Measurements from ENCODE around the gene ANP32B.
"Not testable (repeated sequence)": the region's sequence is repeated elsewhere in the genome, so short reads cannot be mapped to it uniquely, and the experiment has no call there.

The ANP32B gene

GRCh38 chr9:97993000-97993399 lies 9.9 kb downstream of the ANP32B start:
- no peak for DNase-seq (ENCODE audit: low read depth)

DNA sequence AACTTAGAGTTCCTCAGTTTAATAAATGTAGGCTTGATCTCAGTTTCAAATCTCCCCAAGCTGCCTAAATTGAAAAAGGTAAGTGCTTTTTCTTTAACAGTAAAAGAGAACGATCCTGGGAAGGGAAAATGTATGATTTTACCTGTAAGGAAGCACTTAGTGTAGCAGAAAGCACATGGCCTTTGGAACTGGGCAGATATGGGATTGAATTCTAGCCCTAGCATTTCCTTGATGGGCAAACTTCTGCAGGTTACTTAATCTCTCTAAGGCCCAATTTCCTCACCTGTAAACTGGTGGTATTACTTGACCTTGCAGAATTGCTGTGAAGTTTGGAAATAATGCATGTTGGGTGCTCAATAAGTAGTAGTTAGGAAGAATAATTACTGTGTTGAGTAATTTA lies 11.6 kb downstream of the ANP32B start:
- no peak for DNase-seq (ENCODE audit: low read depth)

GRCh38 chr9:97996676-97997075 lies 13.5 kb downstream of the ANP32B start:
- not testable (repeated sequence) for DNase-seq (ENCODE audit: low read depth)

- no peak for DNase-seq (ENCODE audit: low read depth)
These were observed 14.5 kb downstream of the ANP32B start for GRCh38 chr9:97997330-97998276.

DNA sequence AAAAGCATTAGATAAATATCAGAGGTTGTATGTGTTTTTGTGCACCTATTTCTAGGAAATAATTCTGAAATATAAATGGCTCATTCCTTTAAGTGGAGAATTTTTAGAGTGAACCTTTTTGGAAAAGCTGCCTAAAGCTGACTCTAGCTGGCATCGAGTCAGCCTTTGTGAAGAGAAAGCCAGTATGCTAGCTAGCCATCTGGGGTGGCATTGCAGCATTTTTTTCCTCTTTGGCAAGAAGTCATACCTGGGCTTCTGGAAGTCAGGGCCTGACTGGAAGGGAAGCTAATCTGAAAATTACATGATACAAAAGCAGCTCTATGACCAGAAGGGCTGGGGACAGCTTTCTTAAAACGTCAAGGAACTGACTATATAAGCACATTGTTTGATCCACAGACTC lies 19.7 kb downstream of the ANP32B start:
- no peak for DNase-seq (ENCODE audit: low read depth)

GRCh38 chr9:98006127-98006796 lies 23.1 kb downstream of the ANP32B start:
- DNase-seq (ENCODE audit: low read depth): no peak

DNA sequence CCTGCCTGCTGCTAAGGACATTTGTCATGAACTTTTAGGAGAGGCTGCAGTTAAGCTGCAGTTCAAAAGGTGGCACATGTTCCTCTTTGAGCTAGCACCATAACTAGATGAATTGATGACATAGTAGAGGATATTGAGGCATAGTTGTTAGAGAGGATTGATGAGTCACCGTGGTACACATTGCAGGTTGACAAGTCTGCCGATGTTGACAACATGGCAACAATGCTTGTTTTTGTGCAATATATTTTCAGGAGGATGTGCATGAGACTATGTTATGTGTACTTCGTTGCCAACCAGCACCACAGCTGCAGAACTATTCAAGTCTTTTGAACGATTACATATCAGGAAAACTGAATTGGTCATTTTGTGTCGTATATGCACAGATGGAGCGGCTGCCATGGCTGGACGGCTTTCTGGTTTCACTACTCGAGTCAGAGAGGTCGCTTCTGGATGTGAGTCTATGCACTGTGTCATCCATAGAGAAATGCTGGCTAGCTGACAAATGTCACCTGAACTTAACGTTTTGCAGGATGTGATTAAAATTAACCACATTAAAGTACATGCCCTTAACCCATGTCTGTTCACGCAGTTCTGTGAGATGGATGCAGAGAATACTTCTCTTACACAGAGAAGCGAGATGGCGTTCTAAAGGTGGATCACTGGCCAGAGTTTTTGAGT lies 24.2 kb downstream of the ANP32B start:
- peak; percentile 63 for DNase-seq (ENCODE audit: low read depth)

DNA sequence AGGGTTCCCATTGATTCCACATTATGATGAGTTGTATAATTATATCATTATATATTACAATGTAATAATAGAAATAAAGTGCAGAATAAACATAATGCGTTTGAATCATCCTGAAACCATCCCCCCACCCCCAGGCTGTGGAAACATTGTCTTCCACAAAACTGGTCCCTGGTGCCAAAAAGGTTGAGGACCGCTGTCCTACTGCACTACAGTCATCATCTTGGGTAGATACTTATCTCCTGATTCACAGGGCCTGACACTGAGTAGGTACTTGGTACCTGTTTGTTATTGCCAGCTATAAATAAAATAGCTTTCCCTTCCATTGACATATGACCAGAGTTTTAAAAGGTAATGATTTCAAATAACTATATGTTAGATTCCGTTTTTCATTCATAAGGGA lies 25.6 kb downstream of the ANP32B start:
- peak; percentile 45 for DNase-seq (ENCODE audit: low read depth)

DNA sequence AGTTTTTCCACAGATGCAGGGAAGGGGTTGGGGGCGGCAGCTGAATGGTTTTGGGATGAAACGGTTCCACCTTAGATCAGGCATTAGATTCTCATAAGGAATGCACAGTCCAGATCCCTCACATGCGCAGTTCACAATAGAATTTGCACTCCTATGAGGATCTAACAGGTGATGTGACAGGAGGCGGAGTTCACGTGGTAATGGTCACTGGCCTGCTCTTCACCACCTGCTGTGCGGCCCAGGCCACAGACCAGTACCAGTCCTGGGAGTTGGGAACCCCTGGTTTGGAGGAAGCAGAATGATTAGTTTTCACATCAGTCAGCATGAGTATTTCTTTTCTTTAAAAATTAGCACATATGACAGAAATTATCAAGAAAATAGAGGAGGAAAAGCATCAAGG lies 26.3 kb downstream of the ANP32B start:
- DNase-seq (ENCODE audit: low read depth): no peak

- peak; percentile 47 for DNase-seq (ENCODE audit: low read depth)
These were observed 26.8 kb downstream of the ANP32B start for GRCh38 chr9:98009936-98010335.

- DNase-seq (ENCODE audit: low read depth): peak; percentile 87
These were observed 27.3 kb downstream of the ANP32B start for GRCh38 chr9:98010445-98010844.

DNA sequence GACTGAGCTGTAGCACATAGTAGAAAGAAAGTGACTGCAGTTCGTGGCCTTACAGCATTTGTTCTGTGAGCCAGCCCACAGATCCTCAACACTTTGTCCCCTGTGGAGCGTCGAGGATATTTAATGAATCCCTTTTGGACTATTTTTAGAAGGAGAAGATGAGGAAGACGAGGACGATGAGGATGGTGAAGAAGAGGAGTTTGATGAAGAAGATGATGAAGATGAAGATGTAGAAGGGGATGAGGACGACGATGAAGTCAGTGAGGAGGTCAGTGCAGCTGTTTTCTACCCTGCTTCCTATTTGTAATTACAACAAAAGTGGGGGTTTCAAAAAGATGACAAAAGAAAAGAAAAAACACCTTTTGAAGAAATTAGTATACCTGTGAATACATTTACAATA lies 28.0 kb downstream of the ANP32B start:
- DNase-seq (ENCODE audit: low read depth): no peak

GRCh38 chr9:98016137-98016680 lies 33.1 kb downstream of the ANP32B start:
- no peak for DNase-seq (ENCODE audit: low read depth)

GRCh38 chr9:98017306-98017705 lies 34.2 kb downstream of the ANP32B start:
- DNase-seq (ENCODE audit: low read depth): no peak

DNA sequence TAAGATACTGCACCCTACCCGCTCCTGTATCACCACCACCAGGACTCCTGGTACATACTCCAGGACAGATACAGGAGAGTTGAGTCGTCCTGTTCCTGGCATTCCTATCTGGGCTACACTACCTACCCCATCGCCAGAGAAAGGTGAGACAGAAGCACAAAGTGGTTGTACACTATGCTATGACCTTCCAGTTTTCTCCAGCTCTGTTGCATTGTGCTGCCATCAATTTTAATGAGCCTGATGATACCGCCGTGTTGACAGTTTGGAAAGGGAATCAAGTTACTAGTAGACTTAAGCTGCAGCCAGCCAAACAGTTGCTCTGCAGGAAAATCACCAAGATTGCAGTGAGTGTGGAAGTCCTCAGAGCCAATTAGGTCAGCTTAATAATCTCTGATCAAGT lies 35.2 kb downstream of the ANP32B start:
- DNase-seq (ENCODE audit: low read depth): no peak

- no peak for DNase-seq (ENCODE audit: low read depth)
These were observed 36.0 kb downstream of the ANP32B start for GRCh38 chr9:98019098-98019497.

GRCh38 chr9:98019869-98020268 lies 36.7 kb downstream of the ANP32B start:
- not testable (repeated sequence) for DNase-seq (ENCODE audit: low read depth)

- no peak for DNase-seq (ENCODE audit: low read depth)
These were observed 37.5 kb downstream of the ANP32B start for GRCh38 chr9:98020476-98021145.

GRCh38 chr9:98021306-98022040 lies 38.3 kb downstream of the ANP32B start:
- DNase-seq (ENCODE audit: low read depth): no peak

DNA sequence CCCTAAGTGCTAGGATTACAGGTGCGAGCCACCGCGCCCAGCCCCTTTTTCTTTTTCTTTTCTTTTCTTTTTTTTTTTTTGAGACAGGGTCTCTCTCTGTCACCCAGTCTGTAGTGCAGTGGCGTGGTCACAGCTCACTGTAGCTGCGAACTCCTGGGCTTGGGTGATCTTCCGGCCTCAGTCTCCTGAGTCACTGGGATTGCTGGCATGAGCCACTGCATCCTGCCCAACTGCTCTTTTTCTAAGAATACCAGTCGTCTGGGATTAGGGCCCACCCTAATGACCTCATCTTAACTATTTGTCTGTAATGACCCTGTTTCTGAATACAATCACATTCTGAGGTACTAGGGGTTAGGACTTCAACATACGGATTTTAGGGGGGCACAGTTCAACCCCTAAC lies 39.3 kb downstream of the ANP32B start:
- DNase-seq (ENCODE audit: low read depth): peak; percentile 85

GRCh38 chr9:98024702-98025101 lies 41.6 kb downstream of the ANP32B start:
- DNase-seq (ENCODE audit: low read depth): no peak

All from ELR (cell line).